Measurements from ENCODE around the gene GPX6.

- TF ChIP-seq CTCF (IDR thresholded peaks at IDR 0.05) (no peak), POLR2A (IDR thresholded peaks at IDR 0.05) (no peak)
Observed at GRCh38 chr6:28522594-28523240, 7.1 kb upstream of the GPX6 start.
